A549 (cell line): Measurements from ENCODE around the gene CFAP119. TPM values are rescaled to one million over a fixed set of nuclear protein-coding genes. Genes with fewer than 3 reads are reported as not detected.
A peak's percentile ranks its signal among the peaks of the same experiment; 100 is the strongest.

Source experiments
- ATAC-seq, 2 experiments: fragments of 200-7000 bp in 1 of 2; fragments of >200 bp in 1 of 2; cut with Nextera tagmentation in 1 of 2; cut with Tn5 transposase in 1 of 2; 3 replicates each; pipeline versions ENCODE4 v1.8.0 to v1.9.1; 2018 to 2020; ENCODE audit warnings: mild to moderate bottlenecking in 1 of 2, moderate library complexity in 1 of 2
- CTCF ChIA-PET: fragments of 300-600 bp; sonication (Branson Sonifier 250); formaldehyde crosslinking; extraction: SDS; loops from one replicate; lab custom pipeline; 2021; ENCODE audit warnings: antibody characterized with exemption, inconsistent platforms; lab: Yijun Ruan, JAX
- POLR2A ChIA-PET: fragments of 350-600 bp; formaldehyde crosslinking; extraction: SDS; loops from one replicate; lab custom pipeline; 2021; ENCODE audit warnings: antibody characterized with exemption, inconsistent platforms; lab: Yijun Ruan, JAX
- DNase-seq, 2 experiments: peaks; one replicate each; pipeline versions ENCODE4 v3.0.0 to v3.0.0-alpha.2; 2011 to 2016; ENCODE audit warnings: low read depth in 1 of 2, low spot score in 1 of 2
- FAIRE-seq: peaks from 2 replicates; lab custom pipeline; 2011; peaks lifted over from hg19 to GRCh38; lab: Jason Lieb, UNC
- H3K27ac ChIP-seq, 2 experiments: fragments of >200 bp; sonication (Bioruptor Twin); formaldehyde crosslinking; 3 replicates each; pipeline ENCODE4 v1.5.1; 2016 to 2017
- H3K4me1 ChIP-seq: fragments of >200 bp; sonication (Bioruptor Twin); formaldehyde crosslinking; 3 replicates; pipeline ENCODE4 v1.6.1; 2016
- H3K4me2 ChIP-seq: fragments of >200 bp; sonication (Bioruptor Twin); formaldehyde crosslinking; 3 replicates; pipeline ENCODE4 v1.6.1; 2016
- H3K4me3 ChIP-seq: fragments of >200 bp; sonication (Bioruptor Twin); formaldehyde crosslinking; 3 replicates; pipeline ENCODE4 v1.5.1; 2016
- H3K9me3 ChIP-seq: fragments of >200 bp; sonication (Bioruptor Twin); formaldehyde crosslinking; 3 replicates; pipeline ENCODE4 v1.6.1; 2016
- BCL3 ChIP-seq: fragments of >200 bp; sonication (Bioruptor Twin); formaldehyde crosslinking; IDR thresholded peaks from 3 replicates; pipeline ENCODE4 v1.6.1; 2016
- BHLHE40 ChIP-seq: IDR thresholded peaks from 2 replicates; pipeline ENCODE4 v1.6.1; 2012; ENCODE audit warnings: low read depth, low read length, inconsistent platforms
- CEBPB ChIP-seq, 2 experiments: fragments of >200 bp in 1 of 2; sonication (Bioruptor Twin) in 1 of 2; formaldehyde crosslinking in 1 of 2; IDR thresholded peaks; 2 replicates each; pipeline ENCODE4 v1.6.1; 2012 to 2016
- CHD2 ChIP-seq: fragments of 150-350 bp; IDR thresholded peaks from 2 replicates; pipeline ENCODE4 v1.6.1; 2014; ENCODE audit warnings: low read length; ENCODE audit not compliant: partially characterized antibody
- EHF ChIP-seq: fragments of 250-450 bp; sonication (Bioruptor Pico); IDR thresholded peaks from 2 replicates; pipeline ENCODE4 v1.5.0; 2020; ENCODE audit warnings: mild to moderate bottlenecking
- ELK1 ChIP-seq: fragments of 150-350 bp; IDR thresholded peaks from 2 replicates; pipeline ENCODE4 v1.6.1; 2014; ENCODE audit warnings: low read depth, mild to moderate bottlenecking, low read length
- EP300 ChIP-seq, 2 experiments: fragments of >200 bp; sonication (Bioruptor Twin); formaldehyde crosslinking; IDR thresholded peaks; 2 replicates in 1 of 2; 3 replicates in 1 of 2; pipeline ENCODE4 v1.6.1; 2016 to 2017
- ESRRA ChIP-seq: fragments of 150-350 bp; IDR thresholded peaks from 2 replicates; pipeline ENCODE4 v1.6.1; 2014; ENCODE audit warnings: mild to moderate bottlenecking, low read length, borderline replicate concordance
- FOSL2 ChIP-seq, 2 experiments: fragments of 450-650 bp in 1 of 2; fragments of >200 bp in 1 of 2; sonication (Bioruptor Twin) in 1 of 2; formaldehyde crosslinking; IDR thresholded peaks; 2 replicates each; pipeline versions ENCODE4 v1.5.0 to v1.6.1; 2016 to 2020; ENCODE audit warnings: mild to moderate bottlenecking in 1 of 2, moderate library complexity in 1 of 2
- GATA3 ChIP-seq: IDR thresholded peaks from 2 replicates; pipeline ENCODE4 v1.6.1; 2012; ENCODE audit warnings: borderline replicate concordance
- HDAC2 ChIP-seq: fragments of 200-600 bp; sonication (generic); IDR thresholded peaks from 2 replicates; pipeline ENCODE4 v1.6.1; 2016
- JUN ChIP-seq, 2 experiments: fragments of >200 bp; sonication (Bioruptor Twin); formaldehyde crosslinking; IDR thresholded peaks; 2 replicates in 1 of 2; 3 replicates in 1 of 2; pipeline ENCODE4 v1.6.1; 2016 to 2017
- MAX ChIP-seq: IDR thresholded peaks from 2 replicates; pipeline ENCODE4 v1.6.1; 2012
- MYC ChIP-seq: IDR thresholded peaks from 2 replicates; pipeline ENCODE4 v1.6.1; 2012; ENCODE audit warnings: mild to moderate bottlenecking, inconsistent platforms, low read length, improper control_type of control experiment, borderline replicate concordance
- NPAS2 ChIP-seq: fragments of 250-450 bp; sonication (Bioruptor Pico); IDR thresholded peaks from 2 replicates; pipeline ENCODE4 v1.8.0; 2022; ENCODE audit warnings: mild to moderate bottlenecking, moderate library complexity, borderline replicate concordance
- PHF8 ChIP-seq: fragments of 200-600 bp; sonication (generic); IDR thresholded peaks from 2 replicates; pipeline ENCODE4 v1.6.1; 2016; ENCODE audit warnings: low read depth, mild to moderate bottlenecking, antibody characterized with exemption, moderate library complexity, borderline replicate concordance
- POLR2A ChIP-seq: IDR thresholded peaks from 2 replicates; pipeline ENCODE4 v1.6.1; 2012; ENCODE audit warnings: mild to moderate bottlenecking, low read length
- RAD21 ChIP-seq, 2 experiments: fragments of >200 bp in 1 of 2; sonication (Bioruptor Twin) in 1 of 2; formaldehyde crosslinking in 1 of 2; IDR thresholded peaks in 1 of 2; conservative IDR thresholded peaks in 1 of 2; 2 replicates in 1 of 2; 3 replicates in 1 of 2; pipeline ENCODE4 v1.6.1; 2012 to 2018; ENCODE audit warnings: inconsistent platforms in 1 of 2
- RARB ChIP-seq: fragments of 250-450 bp; sonication (Bioruptor Pico); IDR thresholded peaks from 2 replicates; pipeline ENCODE4 v1.8.0; 2021; ENCODE audit warnings: mild to moderate bottlenecking, moderate library complexity
- RNF2 ChIP-seq: fragments of 200-600 bp; sonication (generic); IDR thresholded peaks from 2 replicates; pipeline ENCODE4 v1.6.1; 2016; ENCODE audit warnings: low read depth, mild to moderate bottlenecking, antibody characterized with exemption, moderate library complexity, borderline replicate concordance
- SMC3 ChIP-seq: fragments of >200 bp; sonication (Bioruptor Twin); formaldehyde crosslinking; IDR thresholded peaks from 3 replicates; pipeline ENCODE4 v1.6.1; 2018; ENCODE audit warnings: inconsistent platforms
- SREBF2 ChIP-seq: fragments of 450-650 bp; IDR thresholded peaks from 2 replicates; pipeline ENCODE4 v1.6.1; 2014; ENCODE audit warnings: mild to moderate bottlenecking, moderate library complexity
- ZFP36 ChIP-seq: fragments of 450-650 bp; IDR thresholded peaks from 2 replicates; pipeline ENCODE4 v1.6.1; 2014; ENCODE audit warnings: borderline replicate concordance; ENCODE audit not compliant: partially characterized antibody
- WGBS: methylation state at CpG from one replicate; pipeline ENCODE4 v1.1.6; 2017; ENCODE audit errors: missing lambda C conversion rate; 5-methylcytosine and 5-hydroxymethylcytosine counted together
- polyA plus RNA-seq, 4 experiments: library from polyadenylated mRNA; depleted of rRNA in 3 of 4; stranded (reverse); fragments of >200 nt; fragmentation: RNase III in 1 of 4; extraction: RNeasy Plus Mini Kit Qiagen cat#74134 plus additional on column Dnase treatment in 1 of 4; gene quantifications; 2 replicates in 3 of 4; 3 replicates in 1 of 4; pipeline ENCODE4 v1.2.3, GENCODE V29; 2011 to 2017
- TF ChIP-seq, protein P1 (sequence below): IDR thresholded peaks from 2 replicates; pipeline ENCODE4 v1.6.1; 2012
- TF ChIP-seq, protein P2 (sequence below): fragments of 250-450 bp; sonication (Bioruptor Pico); IDR thresholded peaks from 2 replicates; pipeline ENCODE4 v1.5.0; 2021; ENCODE audit warnings: mild to moderate bottlenecking, moderate library complexity, borderline replicate concordance

The CFAP119 gene
- polyA plus RNA-seq, 2 of the 4 experiments (the other 2 are of a cell fraction) = 4.5 to 9.5 TPM

GRCh38 chr16:30808146-30808545 lies 46.3 kb upstream of the CFAP119 start:
- Histone ChIP-seq H3K4me2 (no peak overlapping the region), H3K27ac (no peak overlapping the region), H3K4me3 (no peak overlapping the region), H3K9me3 (no peaks in the 10 kb centered on the region), H3K4me1 (peaks cover 8% of the 10 kb centered on the region; the same call in 1 of the 3 replicates)
- WGBS = 94% methylated on average over 5 of the region's 5 CpGs
- ChIA-PET POLR2A (no interaction called here), CTCF (interaction anchor here (0.6 to 1.7 kb wide), 5 partner anchors 11 to 129 kb away, joined by 3 to 4 read pairs (median 4); no protein-coding TSS in a partner anchor)
- TF ChIP-seq MYC = no peak
- no peak for TF ChIP-seq POLR2A
- TF ChIP-seq RNF2 = no peak
- no peak for TF ChIP-seq ESRRA
- TF ChIP-seq NPAS2 (CRISPR knock-in tag) = no peak
- no peak for TF ChIP-seq SREBF2
- no peak for TF ChIP-seq BHLHE40
- FAIRE-seq = no peak
- no peak for ATAC-seq
- no peak for DNase-seq

GRCh38 chr16:30805370-30806169 lies 43.7 kb upstream of the CFAP119 start:
- ATAC-seq (peak; percentile 98), FAIRE-seq (no peak), DNase-seq (peak; percentile 88 to 89)
- peak overlapping the region; percentile 91 to 96 for H3K27ac ChIP-seq
- 3% methylated on average over 44 of the region's 62 CpGs for WGBS
- H3K4me3 ChIP-seq = peak overlapping the region; percentile 74
- H3K4me2 ChIP-seq = peak overlapping the region; percentile 82
- TF ChIP-seq, protein P1, sequence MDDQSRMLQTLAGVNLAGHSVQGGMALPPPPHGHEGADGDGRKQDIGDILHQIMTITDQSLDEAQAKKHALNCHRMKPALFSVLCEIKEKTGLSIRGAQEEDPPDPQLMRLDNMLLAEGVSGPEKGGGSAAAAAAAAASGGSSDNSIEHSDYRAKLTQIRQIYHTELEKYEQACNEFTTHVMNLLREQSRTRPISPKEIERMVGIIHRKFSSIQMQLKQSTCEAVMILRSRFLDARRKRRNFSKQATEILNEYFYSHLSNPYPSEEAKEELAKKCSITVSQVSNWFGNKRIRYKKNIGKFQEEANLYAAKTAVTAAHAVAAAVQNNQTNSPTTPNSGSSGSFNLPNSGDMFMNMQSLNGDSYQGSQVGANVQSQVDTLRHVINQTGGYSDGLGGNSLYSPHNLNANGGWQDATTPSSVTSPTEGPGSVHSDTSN = peak; percentile 57
- TF ChIP-seq ZFP36 (peak; percentile 15), BCL3 (peak; percentile 86), CEBPB (IDR thresholded peaks at IDR 0.05) (no peak), RAD21 (conservative IDR thresholded peaks at IDR 0.05 in 1 of 2, IDR thresholded peaks at IDR 0.05 in 1 of 2) (peak in 1 of 2 experiments; percentile 34; a peak in 1 of 5 replicates), CHD2 (no peak), POLR2A (peak; percentile 89), JUN (IDR thresholded peaks at IDR 0.05) (peak; percentile 76 to 95), RARB (CRISPR knock-in tag) (no peak), MAX (peak; percentile 89), EHF (CRISPR knock-in tag) (no peak), FOSL2 (IDR thresholded peaks at IDR 0.05) (no peak), FOSL2 (CRISPR knock-in tag; IDR thresholded peaks at IDR 0.05) (no peak), GATA3 (0 out of 2 replicates have a peak, but pooled peaks have one; percentile 29), SMC3 (peak; percentile 37; the same call in 1 of the 3 replicates), EP300 (IDR thresholded peaks at IDR 0.05) (peak in 1 of 2 experiments; percentile 25; a peak in 1 of 5 replicates), HDAC2 (peak; percentile 16; the same call in 1 of the 2 replicates), PHF8 (peak; percentile 96), ELK1 (0 out of 2 replicates have a peak, but pooled peaks have one; percentile 52)
- TF ChIP-seq, protein P2, sequence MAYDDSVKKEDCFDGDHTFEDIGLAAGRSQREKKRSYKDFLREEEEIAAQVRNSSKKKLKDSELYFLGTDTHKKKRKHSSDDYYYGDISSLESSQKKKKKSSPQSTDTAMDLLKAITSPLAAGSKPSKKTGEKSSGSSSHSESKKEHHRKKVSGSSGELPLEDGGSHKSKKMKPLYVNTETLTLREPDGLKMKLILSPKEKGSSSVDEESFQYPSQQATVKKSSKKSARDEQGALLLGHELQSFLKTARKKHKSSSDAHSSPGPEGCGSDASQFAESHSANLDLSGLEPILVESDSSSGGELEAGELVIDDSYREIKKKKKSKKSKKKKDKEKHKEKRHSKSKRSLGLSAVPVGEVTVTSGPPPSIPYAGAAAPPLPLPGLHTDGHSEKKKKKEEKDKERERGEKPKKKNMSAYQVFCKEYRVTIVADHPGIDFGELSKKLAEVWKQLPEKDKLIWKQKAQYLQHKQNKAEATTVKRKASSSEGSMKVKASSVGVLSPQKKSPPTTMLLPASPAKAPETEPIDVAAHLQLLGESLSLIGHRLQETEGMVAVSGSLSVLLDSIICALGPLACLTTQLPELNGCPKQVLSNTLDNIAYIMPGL (CRISPR knock-in tag) = peak; percentile 36; the same call in 1 of the 2 replicates
- POLR2A ChIA-PET = interaction anchor here (0.6 to 3.2 kb wide), 16 partner anchors 9 to 396 kb away, joined by 3 to 66 read pairs (median 6); partner anchors contain the start of genes FBRS, PHKG2 and ZNF629
- CTCF ChIA-PET = interaction anchor here (0.6 to 5.6 kb wide), 16 partner anchors 8 to 137 kb away, joined by 3 to 41 read pairs (median 4); partner anchors contain the start of gene ZNF629
- H3K9me3 ChIP-seq = no peaks in the 10 kb centered on the region
- peaks cover 8% of the 10 kb centered on the region; the same call in 1 of the 3 replicates for H3K4me1 ChIP-seq
